GM12878 (cell line): ENCODE data around the gene COL18A1. TPM values are rescaled to one million over a fixed set of nuclear protein-coding genes. Genes with fewer than 3 reads are reported as not detected.

Source experiments
- ATAC-seq: fragments of 200-7000 bp; cut with Tn5 transposase; 3 replicates; pipeline ENCODE4 v1.9.1; 2020; ENCODE audit warnings: mild to moderate bottlenecking, moderate library complexity
- BruUV-seq: library from RNA; stranded (reverse); fragments of 400-500 nt; replicated peaks from 2 replicates; lab custom pipeline; 2021; lab: Mats Ljungman, UMichigan
- CTCF ChIA-PET: fragments of 300-600 bp; sonication (Branson Sonifier 250); formaldehyde crosslinking; extraction: SDS; loops from one replicate; lab custom pipeline; 2021; ENCODE audit warnings: inconsistent platforms; lab: Yijun Ruan, JAX
- POLR2A ChIA-PET: fragments of 350-600 bp; formaldehyde crosslinking; extraction: SDS; loops from one replicate; lab custom pipeline; 2021; ENCODE audit warnings: inconsistent platforms; lab: Charles Lee
- RAD21 ChIA-PET: fragments of 300-600 bp; sonication (Branson Sonifier 250); formaldehyde crosslinking; loops from one replicate; lab custom pipeline; 2023; ENCODE audit warnings: antibody characterized with exemption; ENCODE audit not compliant: unreplicated experiment; lab: Charles Lee
- SMC1A ChIA-PET: fragments of 300-600 bp; sonication (Branson Sonifier 250); formaldehyde crosslinking; loops from one replicate; lab custom pipeline; 2023; ENCODE audit not compliant: unreplicated experiment, uncharacterized antibody; lab: Charles Lee
- DNase-seq: peaks from one replicate; pipeline ENCODE4 v3.0.0-alpha.2; 2011; ENCODE audit warnings: low read depth, low spot score
- FAIRE-seq: peaks from 3 replicates; lab custom pipeline; 2011; peaks lifted over from hg19 to GRCh38; lab: Jason Lieb, UNC
- H2AFZ ChIP-seq: 2 replicates; pipeline ENCODE4 v1.6.0; 2011; ENCODE audit warnings: low read depth, low read length, control low read depth; ENCODE audit not compliant: control insufficient read depth
- H3K27ac ChIP-seq: 2 replicates; pipeline ENCODE4 v1.5.1; 2011; ENCODE audit warnings: control low read depth; ENCODE audit not compliant: control insufficient read depth, insufficient read depth
- H3K27me3 ChIP-seq, 2 experiments: replicated peaks in 1 of 2; 2 replicates each; pipeline versions ENCODE4 v1.6.0 to v1.6.1; 2011; ENCODE audit warnings: low read length in 1 of 2; ENCODE audit not compliant: control insufficient read depth in 2 of 2, insufficient read depth in 2 of 2
- H3K36me3 ChIP-seq, 2 experiments: 2 replicates each; pipeline ENCODE4 v1.5.1; 2011; ENCODE audit warnings: low read length in 1 of 2; ENCODE audit not compliant: control insufficient read depth in 2 of 2, insufficient read depth in 2 of 2
- H3K4me1 ChIP-seq: 2 replicates; pipeline ENCODE4 v1.6.1; 2011; ENCODE audit warnings: mild to moderate bottlenecking, low read length, moderate library complexity, mixed read lengths; ENCODE audit not compliant: control insufficient read depth, insufficient read depth
- H3K4me2 ChIP-seq: 2 replicates; pipeline ENCODE4 v1.6.0; 2011; ENCODE audit warnings: control low read depth; ENCODE audit not compliant: control insufficient read depth, insufficient read depth
- H3K4me3 ChIP-seq: fragments of 200-600 bp; sonication (generic); 2 replicates; pipeline ENCODE4 v1.5.1; 2016
- H3K79me2 ChIP-seq: 2 replicates; pipeline ENCODE4 v1.6.0; 2011; ENCODE audit warnings: low read length; ENCODE audit not compliant: control insufficient read depth, insufficient read depth
- H3K9ac ChIP-seq: 2 replicates; pipeline ENCODE4 v1.8.0; 2011; ENCODE audit warnings: low read length, control low read depth, mixed read lengths; ENCODE audit not compliant: control insufficient read depth, insufficient read depth
- H3K9me3 ChIP-seq: replicated peaks from 3 replicates; pipeline ENCODE4 v1.5.1; 2011; ENCODE audit warnings: mild to moderate bottlenecking, low read length; ENCODE audit not compliant: control insufficient read depth, insufficient read depth
- H4K20me1 ChIP-seq: 2 replicates; pipeline ENCODE4 v1.6.0; 2011; ENCODE audit not compliant: control insufficient read depth, insufficient read depth
- BACH1 ChIP-seq: fragments of 450-650 bp; IDR thresholded peaks from 2 replicates; pipeline ENCODE4 v1.6.1; 2017; ENCODE audit warnings: mild to moderate bottlenecking, borderline replicate concordance
- FOXK2 ChIP-seq: fragments of 450-650 bp; IDR thresholded peaks from 2 replicates; pipeline ENCODE4 v1.6.1; 2017; ENCODE audit warnings: mild to moderate bottlenecking, moderate library complexity
- IRF4 ChIP-seq: IDR thresholded peaks from 2 replicates; pipeline ENCODE4 v1.6.1; 2011; ENCODE audit warnings: low read depth, low read length
- JUNB ChIP-seq: IDR thresholded peaks from 2 replicates; pipeline ENCODE4 v1.6.1; 2016; ENCODE audit warnings: antibody characterized with exemption, mild to moderate bottlenecking
- NRF1 ChIP-seq: conservative IDR thresholded peaks from 2 replicates; pipeline ENCODE4 v1.6.1; 2011; ENCODE audit warnings: mild to moderate bottlenecking, low read depth, low read length, improper control_type of control experiment
- PAX5 ChIP-seq: IDR thresholded peaks from 2 replicates; pipeline ENCODE4 v1.6.1; 2011; ENCODE audit warnings: low read depth, low read length, borderline replicate concordance
- PAX8 ChIP-seq: fragments of 450-650 bp; IDR thresholded peaks from 2 replicates; pipeline ENCODE4 v1.6.1; 2017; ENCODE audit warnings: mild to moderate bottlenecking, moderate library complexity
- RELB ChIP-seq: fragments of 450-650 bp; IDR thresholded peaks from 2 replicates; pipeline ENCODE4 v1.6.1; 2017; ENCODE audit warnings: low read depth, mild to moderate bottlenecking, moderate library complexity
- RUNX3 ChIP-seq: IDR thresholded peaks from 2 replicates; pipeline ENCODE4 v1.6.1; 2012; ENCODE audit warnings: low read length, inconsistent platforms
- SKIL ChIP-seq: fragments of 450-650 bp; IDR thresholded peaks from 2 replicates; pipeline ENCODE4 v1.6.1; 2017; ENCODE audit warnings: mild to moderate bottlenecking, low read depth, inconsistent platforms; ENCODE audit not compliant: poor library complexity, severe bottlenecking
- WRNIP1 ChIP-seq: IDR thresholded peaks from 2 replicates; pipeline ENCODE4 v1.6.1; 2011; ENCODE audit warnings: low read depth, low read length, improper control_type of control experiment, borderline replicate concordance
- WGBS: methylation state at CpG from one replicate; pipeline ENCODE4 v1.1.6; 2016; ENCODE audit warnings: low lambda C conversion rate; ENCODE audit not compliant: insufficient replicate concordance, insufficient coverage; ENCODE audit errors: missing lambda C conversion rate; 5-methylcytosine and 5-hydroxymethylcytosine counted together
- in situ Hi-C: fragments of 300-500 bp; cut with MboI; formaldehyde crosslinking; loops from 9 replicates; pipeline ENCODE4 v1.14.3; 2018; ENCODE audit warnings: mixed read lengths
- intact Hi-C: fragments of 100-400 bp; cut with micrococcal nuclease; formaldehyde crosslinking; loops from one replicate; pipeline ENCODE4 v1.14.2; 2022; ENCODE audit not compliant: unreplicated experiment
- polyA plus RNA-seq, 11 experiments: library from polyadenylated mRNA; depleted of rRNA in 4 of 11; unstranded in 6 of 11; stranded (reverse) in 5 of 11; fragments of >200 nt; fragmentation: Nextera tagmentation in 4 of 11; fragmentation: Illumina TruSeq in 1 of 11; extraction: Ambion mirVana in 4 of 11; extraction: Trizol in 1 of 11; gene quantifications; 1 replicate in 1 of 11; 2 replicates in 10 of 11; pipeline versions ENCODE4 v1.2.1 to v1.2.3, GENCODE V29; 2011 to 2016; ENCODE audit warnings: inconsistent platforms in 2 of 11, missing spikeins in 2 of 11, low read depth in 1 of 11
- total RNA-seq, 4 experiments: library from RNA; depleted of rRNA in 3 of 4; stranded (reverse); fragments of >200 nt in 3 of 4; fragmentation: Illumina TruSeq in 1 of 4; extraction: Trizol in 1 of 4; gene quantifications; 2 replicates each; pipeline versions ENCODE4 v1.2.1 to v1.2.3, GENCODE V29; 2013 to 2021
- TF ChIP-seq, protein P1 (sequence below): fragments of 450-650 bp; IDR thresholded peaks from 2 replicates; pipeline ENCODE4 v1.6.1; 2014; ENCODE audit warnings: mild to moderate bottlenecking

COL18A1 gene
- total and polyA plus RNA-seq, 10 of the 15 experiments (the other 5 are each of a cell fraction or from before 2014, with no cell fraction given) = under 0.01 to 0.49 (median 0.09) TPM; not detected in 3

DNA sequence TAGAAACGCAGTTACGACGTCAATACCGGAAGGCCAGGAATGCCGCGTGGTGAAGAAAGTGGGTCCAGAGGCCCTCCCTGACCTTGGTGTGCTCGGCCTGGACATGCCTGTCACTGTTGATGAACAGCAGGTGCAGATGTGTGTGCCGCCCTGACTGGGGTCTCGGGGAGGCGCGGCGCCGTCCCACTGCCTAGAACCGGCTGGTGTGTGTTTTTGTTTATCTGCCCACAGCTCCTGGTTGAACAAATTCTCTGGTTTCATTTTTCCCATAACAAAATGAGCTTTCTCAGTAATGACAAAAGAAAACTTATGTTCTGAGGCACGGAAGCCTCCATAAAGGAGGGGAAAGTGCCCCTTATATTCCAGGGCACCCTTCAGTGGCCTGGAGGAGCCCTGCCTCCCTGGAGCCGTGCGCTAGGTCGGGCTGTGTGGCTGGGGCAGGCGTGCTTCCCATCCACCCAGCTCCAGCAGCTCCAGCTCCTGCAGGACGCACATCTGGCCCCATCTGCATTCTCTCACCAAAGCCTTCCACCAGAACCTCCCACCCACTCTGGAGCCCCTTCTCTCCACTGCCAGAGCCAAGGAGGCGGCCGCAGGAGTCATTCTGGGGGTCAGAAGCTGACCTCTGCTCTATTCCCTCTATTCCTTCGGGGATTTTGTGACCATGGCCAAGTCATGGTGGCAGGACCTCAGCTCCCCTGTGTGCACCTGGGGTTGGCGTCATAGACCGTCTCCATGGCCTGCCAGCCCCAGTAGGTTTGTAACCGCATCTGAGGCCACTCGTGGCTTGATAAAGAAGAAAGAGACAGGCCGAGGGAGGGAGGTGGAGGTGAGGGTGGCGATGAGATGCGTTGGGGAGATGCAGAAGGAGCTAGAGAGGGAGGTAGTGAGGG, 20.1 kb upstream of the COL18A1 start:
- no peak for FAIRE-seq
- ChIA-PET RAD21 (no interaction called here), CTCF (no interaction called here), SMC1A (no interaction called here)
- no peak overlapping the region for H3K9ac ChIP-seq
- H3K27ac ChIP-seq = no peak overlapping the region
- H3K36me3 ChIP-seq = no peaks in the 10 kb centered on the region
- no peaks in the 10 kb centered on the region for H4K20me1 ChIP-seq
- TF ChIP-seq IRF4 = no peak
- no peak for TF ChIP-seq BACH1
- TF ChIP-seq RELB = no peak
- TF ChIP-seq, protein P1, sequence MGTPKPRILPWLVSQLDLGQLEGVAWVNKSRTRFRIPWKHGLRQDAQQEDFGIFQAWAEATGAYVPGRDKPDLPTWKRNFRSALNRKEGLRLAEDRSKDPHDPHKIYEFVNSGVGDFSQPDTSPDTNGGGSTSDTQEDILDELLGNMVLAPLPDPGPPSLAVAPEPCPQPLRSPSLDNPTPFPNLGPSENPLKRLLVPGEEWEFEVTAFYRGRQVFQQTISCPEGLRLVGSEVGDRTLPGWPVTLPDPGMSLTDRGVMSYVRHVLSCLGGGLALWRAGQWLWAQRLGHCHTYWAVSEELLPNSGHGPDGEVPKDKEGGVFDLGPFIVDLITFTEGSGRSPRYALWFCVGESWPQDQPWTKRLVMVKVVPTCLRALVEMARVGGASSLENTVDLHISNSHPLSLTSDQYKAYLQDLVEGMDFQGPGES = no peak
- TF ChIP-seq WRNIP1 = no peak
- no peak for TF ChIP-seq PAX8
- no peak for TF ChIP-seq NRF1
- no peak for TF ChIP-seq RUNX3
- TF ChIP-seq JUNB = no peak
- TF ChIP-seq FOXK2 = no peak
- TF ChIP-seq SKIL = no peak
- no peak for TF ChIP-seq PAX5
- TF ChIP-seq, all 136 proteins: peak for 0
- no peaks in the 10 kb centered on the region for H3K79me2 ChIP-seq
- ATAC-seq = no peak
- no peak overlapping the region for H3K4me2 ChIP-seq
- 46% methylated on average over 30 of the region's 30 CpGs for WGBS
- no peak for DNase-seq
- H3K4me3 ChIP-seq = no peak overlapping the region
- POLR2A ChIA-PET = no interaction called here
- no peaks in the 10 kb centered on the region for H3K9me3 ChIP-seq
- BruUV-seq = no TSS peak
- H2AFZ ChIP-seq = no peak overlapping the region
- peaks cover 0 to 2% of the 10 kb centered on the region in 2 experiments; a peak in 2 of 4 replicates for H3K27me3 ChIP-seq
- no peaks in the 10 kb centered on the region for H3K4me1 ChIP-seq
- intact Hi-C loops (no loop called here), in situ Hi-C loops (no loop called here)
